ENCODE data around the gene HAX1. TPM values are rescaled to one million over a fixed set of nuclear protein-coding genes. Genes with fewer than 3 reads are reported as not detected.
"Not testable (repeated sequence)": the region's sequence is repeated elsewhere in the genome, so short reads cannot be mapped to it uniquely, and the experiment has no call there.

The HAX1 gene
- total RNA-seq, 1 donor: 141 TPM

DNA sequence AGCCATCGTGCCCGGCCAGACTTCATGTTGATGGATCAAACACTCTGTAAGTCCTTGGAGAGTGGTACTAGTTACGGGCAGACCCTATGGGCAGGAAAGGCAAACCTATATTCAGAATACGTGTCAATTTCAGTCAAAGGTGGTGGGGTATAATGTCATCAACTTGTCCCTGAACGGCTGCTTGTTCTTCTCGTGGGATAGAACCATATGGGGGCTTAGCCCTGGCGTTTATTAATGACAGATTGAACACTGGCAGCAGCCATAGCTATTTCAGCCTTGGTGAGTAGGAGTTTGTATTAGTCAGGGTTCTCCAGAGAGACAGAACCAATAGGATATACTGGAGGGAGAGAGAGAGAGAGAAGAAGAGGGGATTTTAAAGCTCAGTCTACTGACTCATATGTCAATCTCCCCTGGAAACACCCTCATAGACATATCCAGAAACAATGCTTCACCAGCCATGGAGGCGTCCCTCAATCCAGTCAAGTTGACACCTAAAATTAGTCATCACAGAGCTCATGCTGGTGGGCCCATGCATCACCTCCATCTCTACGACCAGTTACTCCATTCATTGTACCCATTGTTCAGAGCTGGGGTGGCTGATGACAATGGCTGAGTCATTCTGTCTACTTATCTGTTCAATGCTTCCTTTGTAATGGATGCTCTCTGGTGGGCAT lies 32.4 kb downstream of the HAX1 start:
- no peak overlapping the region for H3K4me3 ChIP-seq (ENCODE audit: low read depth, low read length)
- DNase-seq (ENCODE audit: low read depth): peak; percentile 31
- TF ChIP-seq, protein P1, sequence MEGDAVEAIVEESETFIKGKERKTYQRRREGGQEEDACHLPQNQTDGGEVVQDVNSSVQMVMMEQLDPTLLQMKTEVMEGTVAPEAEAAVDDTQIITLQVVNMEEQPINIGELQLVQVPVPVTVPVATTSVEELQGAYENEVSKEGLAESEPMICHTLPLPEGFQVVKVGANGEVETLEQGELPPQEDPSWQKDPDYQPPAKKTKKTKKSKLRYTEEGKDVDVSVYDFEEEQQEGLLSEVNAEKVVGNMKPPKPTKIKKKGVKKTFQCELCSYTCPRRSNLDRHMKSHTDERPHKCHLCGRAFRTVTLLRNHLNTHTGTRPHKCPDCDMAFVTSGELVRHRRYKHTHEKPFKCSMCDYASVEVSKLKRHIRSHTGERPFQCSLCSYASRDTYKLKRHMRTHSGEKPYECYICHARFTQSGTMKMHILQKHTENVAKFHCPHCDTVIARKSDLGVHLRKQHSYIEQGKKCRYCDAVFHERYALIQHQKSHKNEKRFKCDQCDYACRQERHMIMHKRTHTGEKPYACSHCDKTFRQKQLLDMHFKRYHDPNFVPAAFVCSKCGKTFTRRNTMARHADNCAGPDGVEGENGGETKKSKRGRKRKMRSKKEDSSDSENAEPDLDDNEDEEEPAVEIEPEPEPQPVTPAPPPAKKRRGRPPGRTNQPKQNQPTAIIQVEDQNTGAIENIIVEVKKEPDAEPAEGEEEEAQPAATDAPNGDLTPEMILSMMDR (IDR thresholded peaks at IDR 0.05; ENCODE audit: insufficient read depth, low read length): no peak

DNA sequence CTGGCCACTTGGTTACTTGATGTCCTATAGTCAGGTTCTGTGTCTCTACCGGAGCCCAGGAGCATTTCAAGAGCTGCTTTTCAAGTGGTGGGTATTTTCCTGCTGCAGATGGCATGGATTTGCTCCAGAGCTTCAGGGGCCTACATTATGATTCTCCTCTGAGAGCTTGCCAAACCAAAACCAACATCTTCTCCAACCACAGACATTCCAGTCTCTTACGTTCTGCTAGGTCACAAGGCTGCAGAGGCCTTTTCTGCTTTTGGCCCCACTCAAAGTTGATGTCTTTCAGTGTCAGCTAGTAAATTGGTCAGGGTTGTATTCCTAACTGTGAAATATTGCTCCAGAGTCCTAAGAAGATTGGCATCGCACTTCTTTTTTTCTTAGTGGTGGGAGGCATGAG lies 33.7 kb downstream of the HAX1 start:
- peak; percentile 29 for DNase-seq (ENCODE audit: low read depth)
- TF ChIP-seq, protein P1 (IDR thresholded peaks at IDR 0.05; ENCODE audit: insufficient read depth, low read length): no peak
- H3K4me3 ChIP-seq (ENCODE audit: low read depth, low read length): no peak overlapping the region

DNA sequence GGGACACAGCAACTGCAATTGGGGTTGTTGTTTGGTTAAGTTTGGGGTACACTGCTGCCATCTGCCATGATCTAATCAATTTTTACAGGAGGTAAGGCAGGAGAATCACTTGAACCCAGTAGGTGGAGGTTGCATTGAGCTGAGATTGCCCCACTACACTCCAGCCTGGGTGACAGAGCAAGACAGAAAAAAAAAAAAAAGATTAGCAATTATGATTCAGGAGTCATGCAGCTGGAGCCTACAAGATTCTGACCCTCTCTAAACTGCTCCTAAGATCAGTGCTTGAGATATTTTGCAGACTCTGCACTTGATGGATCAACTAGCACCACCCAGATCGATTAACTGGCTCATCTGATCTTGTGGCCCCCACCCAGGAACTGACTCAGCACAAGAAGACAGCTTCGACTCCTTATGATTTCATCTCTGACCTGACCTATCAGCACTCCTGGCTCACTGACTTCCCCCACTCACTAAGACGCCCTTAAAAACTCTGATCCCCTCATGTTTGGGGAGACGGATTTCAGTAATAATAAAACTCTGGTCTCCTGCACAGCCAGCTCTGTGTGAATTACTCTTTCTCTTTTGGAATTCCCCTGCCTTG lies 35.3 kb downstream of the HAX1 start:
- H3K4me3 ChIP-seq (ENCODE audit: low read depth, low read length); DNase-seq (ENCODE audit: low read depth): not testable (repeated sequence)

DNA sequence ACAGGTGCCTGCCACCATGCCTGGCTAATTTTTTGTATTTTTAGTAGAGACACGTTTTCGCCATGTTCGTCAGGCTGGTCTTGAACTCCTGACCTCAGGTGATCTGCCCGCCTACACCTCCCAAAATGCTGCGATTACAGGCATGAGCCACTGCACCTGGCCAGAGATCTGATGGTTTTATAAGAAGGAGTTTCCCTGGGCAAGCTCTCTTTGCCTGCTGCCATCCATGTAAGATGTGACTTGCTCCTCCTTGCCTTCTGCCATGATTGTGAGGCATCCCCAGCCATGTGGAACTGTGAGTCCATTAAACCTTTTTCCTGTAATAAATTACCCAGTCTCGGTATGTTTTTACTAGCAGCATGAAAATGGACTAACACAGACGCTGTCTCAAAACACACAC lies 36.7 kb downstream of the HAX1 start:
- H3K4me3 ChIP-seq (ENCODE audit: low read depth, low read length); DNase-seq (ENCODE audit: low read depth): not testable (repeated sequence)

DNA sequence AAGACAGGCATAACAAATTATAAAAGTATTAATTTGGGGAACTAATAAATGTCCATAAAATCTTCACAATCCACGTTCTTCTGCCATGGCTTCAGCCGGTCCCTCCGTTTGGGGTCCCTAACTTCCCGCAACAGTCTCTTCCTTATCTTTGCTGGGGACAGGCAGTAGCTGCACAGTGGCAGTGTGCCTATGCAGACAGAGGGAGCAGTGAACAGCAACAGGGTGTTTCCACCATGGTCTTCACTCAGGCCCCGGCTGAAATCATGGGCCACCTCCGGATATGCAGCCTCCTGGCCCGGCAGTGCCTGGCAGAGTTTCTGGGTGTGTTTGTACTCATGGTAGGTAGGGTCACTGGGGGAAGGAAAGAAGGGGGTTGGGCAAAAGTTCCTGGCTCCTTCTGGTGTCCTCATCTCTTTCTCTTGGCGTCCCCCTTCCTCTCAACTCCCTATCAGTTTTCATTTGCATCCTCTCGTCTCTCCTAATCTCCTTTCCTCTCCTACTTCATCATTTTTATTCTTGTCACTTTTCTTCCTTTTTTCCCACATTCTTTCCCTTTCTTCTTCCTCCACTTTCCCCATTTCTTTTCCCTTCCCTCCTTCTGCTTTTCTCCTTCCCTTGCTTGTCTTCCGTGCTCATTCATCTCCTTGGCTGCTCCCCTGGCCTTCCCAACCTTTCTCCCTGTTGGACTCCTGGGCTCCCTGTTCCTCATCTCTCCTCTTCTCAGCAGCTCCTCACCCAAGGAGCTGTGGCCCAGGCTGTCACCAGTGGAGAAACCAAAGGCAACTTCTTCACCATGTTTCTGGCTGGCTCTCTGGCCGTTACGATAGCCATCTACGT lies 40.0 kb downstream of the HAX1 start:
- DNase-seq (ENCODE audit: low read depth); H3K4me3 ChIP-seq (ENCODE audit: low read depth, low read length): not testable (repeated sequence)

DNA sequence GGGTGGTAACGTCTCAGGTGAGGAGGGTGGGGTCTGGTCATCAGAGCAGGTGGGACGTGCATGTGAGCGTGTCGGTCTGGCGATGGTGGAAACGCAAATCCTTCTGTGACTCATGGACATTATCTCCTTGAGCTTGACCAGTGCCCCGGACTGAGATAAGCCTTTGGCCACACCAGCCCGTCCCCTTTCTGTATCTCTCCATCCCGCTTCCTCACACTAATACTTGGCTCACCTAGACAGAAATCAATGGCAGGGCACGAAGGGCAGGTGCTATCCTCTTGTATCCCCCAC lies 40.6 kb downstream of the HAX1 start:
- no peak overlapping the region for H3K4me3 ChIP-seq (ENCODE audit: low read depth, low read length)
- DNase-seq (ENCODE audit: low read depth): no peak
- TF ChIP-seq, protein P1 (IDR thresholded peaks at IDR 0.05; ENCODE audit: insufficient read depth, low read length): no peak

DNA sequence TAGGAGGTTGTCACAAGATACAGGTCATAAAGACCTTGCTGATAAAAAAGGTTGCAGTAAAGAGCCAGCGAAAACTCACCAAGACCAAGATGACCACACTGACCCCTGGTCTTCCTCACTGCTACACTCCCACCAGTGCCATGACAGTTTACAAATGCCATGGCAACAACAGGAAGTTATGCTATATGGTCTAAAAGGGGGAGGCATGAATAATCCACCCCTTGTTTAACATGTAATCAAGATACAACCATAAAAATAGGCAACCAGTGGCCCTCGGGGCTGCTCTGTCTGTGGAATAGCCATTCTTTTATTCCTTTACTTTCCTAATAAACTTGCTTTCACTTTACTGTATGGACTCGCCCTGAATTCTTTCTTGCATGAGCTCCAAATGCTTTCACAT lies 41.8 kb downstream of the HAX1 start:
- not testable (repeated sequence) for DNase-seq (ENCODE audit: low read depth); H3K4me3 ChIP-seq (ENCODE audit: low read depth, low read length)

DNA sequence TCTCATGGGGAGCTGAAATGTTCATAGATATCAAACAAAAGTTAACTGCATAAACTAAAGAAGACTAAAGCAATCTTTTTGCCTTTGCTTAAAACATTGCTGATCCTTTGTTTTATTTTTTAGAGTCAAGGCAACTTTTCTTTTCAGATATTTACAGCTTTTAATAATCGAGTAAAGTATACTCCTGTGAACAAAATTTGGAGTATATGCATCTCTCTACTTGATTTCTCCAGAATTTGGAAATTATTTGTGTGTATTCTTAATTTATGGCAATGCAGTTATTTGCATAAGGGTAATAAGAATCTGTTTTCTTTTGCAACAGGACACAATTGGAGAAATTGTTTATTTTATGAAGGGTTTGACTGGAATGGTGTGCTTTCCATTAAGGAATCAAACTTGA lies 44.3 kb downstream of the HAX1 start:
- TF ChIP-seq, protein P1 (IDR thresholded peaks at IDR 0.05; ENCODE audit: insufficient read depth, low read length): no peak
- H3K4me3 ChIP-seq (ENCODE audit: low read depth, low read length): no peak overlapping the region
- no peak for DNase-seq (ENCODE audit: low read depth)

DNA sequence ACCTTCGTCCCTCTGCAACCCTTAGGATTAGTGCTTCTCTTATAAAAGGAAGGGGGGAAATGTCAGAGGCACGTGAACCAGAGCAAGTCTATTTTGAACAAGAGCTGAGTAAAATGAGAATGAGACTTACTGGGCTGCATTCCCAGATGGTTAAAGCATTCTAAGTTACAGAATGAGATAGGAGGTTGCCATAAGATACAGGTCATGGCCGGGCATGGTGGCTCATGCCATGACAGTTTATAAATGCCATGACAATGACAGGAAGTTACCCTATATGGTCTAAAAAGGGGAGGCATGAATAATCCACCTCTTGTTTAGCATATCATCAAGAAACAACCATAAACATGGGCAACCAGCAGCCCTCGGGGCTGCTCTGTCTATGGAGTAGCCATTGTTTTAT lies 46.0 kb downstream of the HAX1 start:
- DNase-seq (ENCODE audit: low read depth): peak; percentile 42
- TF ChIP-seq, protein P1 (IDR thresholded peaks at IDR 0.05; ENCODE audit: insufficient read depth, low read length): no peak
- no peak overlapping the region for H3K4me3 ChIP-seq (ENCODE audit: low read depth, low read length)
